ENCODE data around the gene SYNGR4. TPM values are rescaled to one million over a fixed set of nuclear protein-coding genes. Genes with fewer than 3 reads are reported as not detected.
A peak's percentile ranks its signal among the peaks of the same experiment; 100 is the strongest.
"Not testable (repeated sequence)": the region's sequence is repeated elsewhere in the genome, so short reads cannot be mapped to it uniquely, and the experiment has no call there.

Gene SYNGR4
- not detected for polyA plus RNA-seq (2013, experiment 1 of 2; ENCODE audit: insufficient read length)
- polyA plus RNA-seq (2013, experiment 2 of 2; ENCODE audit: insufficient read length) = not detected

GRCh38 chr19:48363810-48364597 is at the start of gene SYNGR4, which contains the start of gene TMEM143:
Gene SYNGR4, plus strand, starts transcription at chr19:48364367. Its CDS starts 1,476 bp downstream, at chr19:48365843.
Gene TMEM143, minus strand, starts transcription at chr19:48363940. Its CDS starts 20 bp downstream, at chr19:48363920.
- DNase-seq = peak; percentile 99

GRCh38 chr19:48315712-48316111 is 48.5 kb upstream of the SYNGR4 start:
- no peak for DNase-seq

GRCh38 chr19:48317708-48317960 is 46.5 kb upstream of the SYNGR4 start:
- DNase-seq = not testable (repeated sequence)

- DNase-seq = no peak
Measured at GRCh38 chr19:48318286-48318987, 45.7 kb upstream of the SYNGR4 start.

GRCh38 chr19:48319647-48320541 is 44.3 kb upstream of the SYNGR4 start:
- DNase-seq = peak; percentile 79

GRCh38 chr19:48321372-48321621 is 42.9 kb upstream of the SYNGR4 start:
- peak; percentile 93 for DNase-seq

GRCh38 chr19:48321622-48322591 is 42.3 kb upstream of the SYNGR4 start:
- peak; percentile 98 for DNase-seq

GRCh38 chr19:48325265-48325910 is 38.8 kb upstream of the SYNGR4 start, which contains the start of gene EMP3:
Gene EMP3, plus strand, starts transcription at chr19:48325552. Its CDS starts 1,293 bp downstream, at chr19:48326845.
- peak; percentile 96 for DNase-seq

GRCh38 chr19:48329167-48329891 is 34.8 kb upstream of the SYNGR4 start:
- peak; percentile 65 for DNase-seq

- DNase-seq = peak; percentile 20
Measured at GRCh38 chr19:48330012-48330681, 34.0 kb upstream of the SYNGR4 start.

- no peak for DNase-seq
Measured at GRCh38 chr19:48332351-48332661, 31.9 kb upstream of the SYNGR4 start.

- peak; percentile 94 for DNase-seq
Measured at GRCh38 chr19:48332662-48333466, 31.3 kb upstream of the SYNGR4 start.

- peak; percentile 90 for DNase-seq
Measured at GRCh38 chr19:48333467-48334384, 30.4 kb upstream of the SYNGR4 start.

- DNase-seq = no peak
Measured at GRCh38 chr19:48338253-48338755, 25.9 kb upstream of the SYNGR4 start.

GRCh38 chr19:48338802-48339503 is 25.2 kb upstream of the SYNGR4 start:
- DNase-seq = no peak

GRCh38 chr19:48340995-48341394 is 23.2 kb upstream of the SYNGR4 start:
- DNase-seq = no peak

Data from fibroblast of skin of back (primary cell).